Measurements from ENCODE around the gene TREM2. TPM values are rescaled to one million over a fixed set of nuclear protein-coding genes. Genes with fewer than 3 reads are reported as not detected.
"Not testable (repeated sequence)": the region's sequence is repeated elsewhere in the genome, so short reads cannot be mapped to it uniquely, and the experiment has no call there.

Gene TREM2
- total and polyA plus RNA-seq, 2 experiments from 2014 or later, result 2.2 to 2.5 TPM

DNA sequence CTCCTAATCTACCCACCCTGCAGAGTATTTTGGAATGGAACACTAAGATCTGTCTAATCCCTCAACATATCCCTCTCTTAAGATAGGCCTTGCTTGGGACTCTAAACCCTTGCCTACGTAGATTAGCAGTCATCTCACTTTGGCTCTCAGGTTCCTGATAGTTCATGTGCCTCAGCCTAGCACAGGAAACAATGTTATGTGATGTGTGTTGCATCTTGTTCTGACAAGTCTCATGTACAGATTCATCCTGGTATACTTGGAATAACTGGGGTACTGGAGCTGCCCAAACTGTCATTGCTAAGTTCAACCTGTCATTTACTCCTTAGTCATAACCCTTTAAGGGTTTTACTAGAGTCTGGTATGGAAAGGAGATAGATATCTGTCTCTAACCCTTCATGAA, 42.9 kb downstream of the TREM2 start:
- no peaks in the 10 kb centered on the region for H3K27me3 ChIP-seq
- TF ChIP-seq EZH2 (IDR thresholded peaks at IDR 0.05; ENCODE audit: borderline replicate concordance), result no peak
- no peak for TF ChIP-seq CTCF (IDR thresholded peaks at IDR 0.05; ENCODE audit: poor library complexity)
- no peak for TF ChIP-seq EZH2phosphoT487 (IDR thresholded peaks at IDR 0.05; ENCODE audit: low read depth, severe bottlenecking, unreplicated experiment)
- 94% methylated on average over 1 of the region's 1 CpG for WGBS (ENCODE audit: low lambda C conversion rate, missing lambda C conversion rate)
- H3K27ac ChIP-seq, result no peak overlapping the region
- H2AFZ ChIP-seq, result no peak overlapping the region
- no peaks in the 10 kb centered on the region for H4K20me1 ChIP-seq (ENCODE audit: insufficient read depth, poor library complexity, severe bottlenecking)
- no peaks in the 10 kb centered on the region for H3K36me3 ChIP-seq (replicated peaks; ENCODE audit: insufficient read depth, low read depth)
- H3K4me3 ChIP-seq, result no peak overlapping the region
- no peak overlapping the region for H3K4me2 ChIP-seq
- no peaks in the 10 kb centered on the region for H3K4me1 ChIP-seq (ENCODE audit: insufficient read depth)
- no peaks in the 10 kb centered on the region for H3K79me2 ChIP-seq
- no peak for DNase-seq (ENCODE audit: low spot score)
- no peaks in the 10 kb centered on the region for H3K9me3 ChIP-seq (ENCODE audit: low read depth)
- no peaks in the 10 kb centered on the region for H3K9me2 ChIP-seq (replicated peaks; ENCODE audit: insufficient read depth)

GRCh38 chr6:41119508-41119907, 43.4 kb downstream of the TREM2 start:
- no peak overlapping the region for H2AFZ ChIP-seq
- DNase-seq (ENCODE audit: low spot score), result no peak
- no peak overlapping the region for H3K4me2 ChIP-seq

GRCh38 chr6:41115027-41115426, 47.9 kb downstream of the TREM2 start:
- H3K4me1 ChIP-seq (ENCODE audit: insufficient read depth); DNase-seq (ENCODE audit: low spot score); H2AFZ ChIP-seq; H3K4me2 ChIP-seq; H3K79me2 ChIP-seq; H3K9me2 ChIP-seq (replicated peaks; ENCODE audit: insufficient read depth); H3K4me3 ChIP-seq; H3K27me3 ChIP-seq; H4K20me1 ChIP-seq (ENCODE audit: insufficient read depth, poor library complexity, severe bottlenecking); H3K36me3 ChIP-seq (replicated peaks; ENCODE audit: insufficient read depth, low read depth); H3K27ac ChIP-seq; H3K9me3 ChIP-seq (ENCODE audit: low read depth): not testable (repeated sequence)
- 83% methylated on average over 2 of the region's 2 CpGs for WGBS (ENCODE audit: low lambda C conversion rate, missing lambda C conversion rate)

More at GRCh38 chr6:41119508-41119907, 43.4 kb downstream of the TREM2 start:
- H4K20me1 ChIP-seq (ENCODE audit: insufficient read depth, poor library complexity, severe bottlenecking), result no peaks in the 10 kb centered on the region
- no peaks in the 10 kb centered on the region for H3K9me3 ChIP-seq (ENCODE audit: low read depth)
- no peak overlapping the region for H3K27ac ChIP-seq
- H3K36me3 ChIP-seq (replicated peaks; ENCODE audit: insufficient read depth, low read depth), result no peaks in the 10 kb centered on the region
- H3K9me2 ChIP-seq (replicated peaks; ENCODE audit: insufficient read depth), result no peaks in the 10 kb centered on the region
- no peaks in the 10 kb centered on the region for H3K27me3 ChIP-seq
- no peaks in the 10 kb centered on the region for H3K79me2 ChIP-seq
- TF ChIP-seq EZH2phosphoT487 (IDR thresholded peaks at IDR 0.05; ENCODE audit: low read depth, severe bottlenecking, unreplicated experiment) (no peak), EZH2 (IDR thresholded peaks at IDR 0.05; ENCODE audit: borderline replicate concordance) (no peak), CTCF (IDR thresholded peaks at IDR 0.05; ENCODE audit: poor library complexity) (no peak)
- WGBS (ENCODE audit: low lambda C conversion rate, missing lambda C conversion rate), result 78% methylated on average over 1 of the region's 1 CpG
- H3K4me3 ChIP-seq, result no peak overlapping the region
- H3K4me1 ChIP-seq (ENCODE audit: insufficient read depth), result no peaks in the 10 kb centered on the region

GRCh38 chr6:41111017-41111416, 51.9 kb downstream of the TREM2 start:
- H4K20me1 ChIP-seq (ENCODE audit: insufficient read depth, poor library complexity, severe bottlenecking), result no peaks in the 10 kb centered on the region
- no peak for DNase-seq (ENCODE audit: low spot score)
- H3K4me3 ChIP-seq, result no peak overlapping the region
- H3K9me2 ChIP-seq (replicated peaks; ENCODE audit: insufficient read depth), result no peaks in the 10 kb centered on the region
- no peaks in the 10 kb centered on the region for H3K36me3 ChIP-seq (replicated peaks; ENCODE audit: insufficient read depth, low read depth)
- 51% methylated on average over 3 of the region's 3 CpGs for WGBS (ENCODE audit: low lambda C conversion rate, missing lambda C conversion rate)
- H2AFZ ChIP-seq, result no peak overlapping the region
- H3K9me3 ChIP-seq (ENCODE audit: low read depth), result no peaks in the 10 kb centered on the region
- no peaks in the 10 kb centered on the region for H3K79me2 ChIP-seq
- TF ChIP-seq EZH2 (IDR thresholded peaks at IDR 0.05; ENCODE audit: borderline replicate concordance), result no peak
- H3K27me3 ChIP-seq, result no peaks in the 10 kb centered on the region
- H3K4me1 ChIP-seq (ENCODE audit: insufficient read depth), result no peaks in the 10 kb centered on the region
- no peak overlapping the region for H3K27ac ChIP-seq
- no peak overlapping the region for H3K4me2 ChIP-seq

Other genes with a start within 250 kb of the TREM2 start
- 38.1 and 42.9 TPM in 2 replicates for gene UNC5CL, start 123.9 kb downstream of the TREM2 start, total RNA-seq
- 37.1 and 41.3 TPM in 2 replicates for gene UNC5CL, start 123.9 kb downstream of the TREM2 start, polyA plus RNA-seq
- gene TSPO2, start 120.6 kb downstream of the TREM2 start, total RNA-seq, result 0.27 TPM in 1 of 2 replicates, not detected in the other
- 0.36 and 2.7 TPM in 2 replicates for gene TSPO2, start 120.6 kb downstream of the TREM2 start, polyA plus RNA-seq
- 2.9 and 3.1 TPM in 2 replicates for gene APOBEC2, start 109.9 kb downstream of the TREM2 start, total RNA-seq
- 2.8 and 4.3 TPM in 2 replicates for gene APOBEC2, start 109.9 kb downstream of the TREM2 start, polyA plus RNA-seq
- gene OARD1, start 90.8 kb downstream of the TREM2 start, total RNA-seq, result 28.0 and 31.2 TPM in 2 replicates
- 37.7 and 46.4 TPM in 2 replicates for gene OARD1, start 90.8 kb downstream of the TREM2 start, polyA plus RNA-seq
- gene NFYA, start 90.1 kb downstream of the TREM2 start, total RNA-seq, result 25.2 TPM in 2 replicates
- gene NFYA, start 90.1 kb downstream of the TREM2 start, polyA plus RNA-seq, result 16.8 and 18.7 TPM in 2 replicates
- gene TREML1, start 8.8 kb downstream of the TREM2 start, total RNA-seq, result not detected in 2 replicates
- gene TREML1, start 8.8 kb downstream of the TREM2 start, polyA plus RNA-seq, result not detected in 2 replicates
- gene TREML2, start 38.0 kb upstream of the TREM2 start, total RNA-seq, result 0.24 and 0.40 TPM in 2 replicates
- not detected in 2 replicates for gene TREML2, start 38.0 kb upstream of the TREM2 start, polyA plus RNA-seq
- not detected in 2 replicates for gene TREML4, start 65.2 kb upstream of the TREM2 start, total RNA-seq
- gene TREML4, start 65.2 kb upstream of the TREM2 start, polyA plus RNA-seq, result not detected in 2 replicates
- gene TREM1, start 123.6 kb upstream of the TREM2 start, total RNA-seq, result 0.63 and 0.84 TPM in 2 replicates
- gene TREM1, start 123.6 kb upstream of the TREM2 start, polyA plus RNA-seq, result 2.3 and 2.8 TPM in 2 replicates
- not detected in 2 replicates for gene NCR2, start 172.5 kb upstream of the TREM2 start, total RNA-seq
- not detected in 2 replicates for gene NCR2, start 172.5 kb upstream of the TREM2 start, polyA plus RNA-seq

Measured in hepatocyte (in vitro differentiated cells).